Stimulated activated memory B cell treated with anti-CD40 and anti-IgM and Interleukin-4, amounts not matched to agents 10 μg/mL and 1 μg/mL and 100 μg/mL, for 72 hours (primary cell): ENCODE data around the gene MICALL2.

Experiments
- ATAC-seq: fragments of 150-1000 bp; cut with Tn5 transposase; 2 replicates; pipeline ENCODE4 v1.10.0; 2021
- H3K27ac Mint-ChIP-seq: one replicate; pipeline ENCODE4 v1.8.0; 2022; ENCODE audit warnings: mild to moderate bottlenecking, mixed read lengths
- H3K27me3 Mint-ChIP-seq: one replicate; pipeline ENCODE4 v1.8.0; 2022; ENCODE audit warnings: mixed read lengths
- H3K36me3 Mint-ChIP-seq: one replicate; pipeline ENCODE4 v1.8.0; 2022; ENCODE audit warnings: mixed read lengths
- H3K4me1 Mint-ChIP-seq: one replicate; pipeline ENCODE4 v1.8.0; 2022; ENCODE audit warnings: mixed read lengths
- H3K4me3 Mint-ChIP-seq: one replicate; pipeline ENCODE4 v1.8.0; 2022; ENCODE audit warnings: mild to moderate bottlenecking, moderate library complexity, mixed read lengths
- H3K9me3 Mint-ChIP-seq: one replicate; pipeline ENCODE4 v1.8.0; 2022; ENCODE audit warnings: mixed read lengths

MICALL2 gene

GRCh38 chr7:1496531-1497292 lies 37.4 kb upstream of the MICALL2 start:
- Mint-ChIP-seq H3K36me3 (peaks cover 46% of the 10 kb centered on the region), H3K9me3 (no peaks in the 10 kb centered on the region), H3K27ac (no peak overlapping the region), H3K4me3 (no peak overlapping the region), H3K27me3 (no peaks in the 10 kb centered on the region), H3K4me1 (peaks cover 12% of the 10 kb centered on the region)
- no peak for ATAC-seq

GRCh38 chr7:1495564-1496242 lies 36.4 kb upstream of the MICALL2 start:
- peaks cover 5% of the 10 kb centered on the region for H3K4me1 Mint-ChIP-seq
- no peaks in the 10 kb centered on the region for H3K27me3 Mint-ChIP-seq
- no peak overlapping the region for H3K27ac Mint-ChIP-seq
- no peak for ATAC-seq
- H3K9me3 Mint-ChIP-seq, result no peaks in the 10 kb centered on the region
- no peak overlapping the region for H3K4me3 Mint-ChIP-seq
- H3K36me3 Mint-ChIP-seq, result peaks cover 49% of the 10 kb centered on the region

DNA sequence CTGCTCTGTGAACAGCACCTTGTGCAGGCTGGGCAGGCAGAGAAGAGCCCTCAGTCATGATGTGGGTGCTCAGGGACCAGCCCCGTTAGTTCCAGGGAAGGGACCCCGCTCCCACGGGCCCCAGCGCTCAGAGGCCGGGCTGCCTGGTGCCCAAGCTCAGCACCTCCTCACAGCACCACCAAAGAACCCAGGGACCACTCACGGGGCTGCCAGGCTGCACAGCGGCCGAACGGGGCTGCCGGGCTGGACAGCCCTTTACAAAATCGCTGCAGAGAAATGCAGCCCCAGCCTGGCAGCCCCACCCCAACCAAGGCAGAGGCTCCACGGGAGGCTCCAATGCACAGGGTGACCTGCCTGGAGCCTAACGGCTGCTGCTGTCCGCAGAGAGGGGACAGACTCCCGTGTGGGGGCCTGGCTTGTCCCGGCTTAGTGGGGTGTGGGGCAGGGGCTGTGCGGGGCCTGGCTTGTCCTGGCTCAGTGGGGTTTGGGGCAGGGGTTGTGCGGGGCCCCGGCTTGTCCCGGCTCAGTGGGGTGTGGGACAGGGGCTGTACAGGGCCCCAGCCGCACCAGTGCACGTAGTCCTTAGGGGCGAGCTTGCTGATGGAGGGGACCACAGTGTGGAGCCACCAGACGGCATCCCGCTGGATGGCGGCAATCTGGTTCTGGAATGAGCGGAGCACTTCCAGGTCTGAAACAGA lies 35.7 kb upstream of the MICALL2 start:
- ATAC-seq, result no peak
- Mint-ChIP-seq H3K9me3 (no peaks in the 10 kb centered on the region), H3K27ac (no peak overlapping the region), H3K4me1 (no peaks in the 10 kb centered on the region), H3K27me3 (no peaks in the 10 kb centered on the region), H3K36me3 (peaks cover 49% of the 10 kb centered on the region), H3K4me3 (no peak overlapping the region)

- H3K9me3 Mint-ChIP-seq, result no peaks in the 10 kb centered on the region
- no peaks in the 10 kb centered on the region for H3K27me3 Mint-ChIP-seq
- ATAC-seq, result no peak
- H3K4me3 Mint-ChIP-seq, result no peak overlapping the region
- no peak overlapping the region for H3K27ac Mint-ChIP-seq
- peaks cover 49% of the 10 kb centered on the region for H3K36me3 Mint-ChIP-seq
- no peaks in the 10 kb centered on the region for H3K4me1 Mint-ChIP-seq
These were observed 35.2 kb upstream of the MICALL2 start for GRCh38 chr7:1494447-1494846.

GRCh38 chr7:1493571-1493970 lies 34.3 kb upstream of the MICALL2 start:
- Mint-ChIP-seq H3K9me3 (no peaks in the 10 kb centered on the region), H3K27me3 (no peaks in the 10 kb centered on the region), H3K27ac (no peak overlapping the region), H3K36me3 (peaks cover 58% of the 10 kb centered on the region), H3K4me1 (no peaks in the 10 kb centered on the region), H3K4me3 (no peak overlapping the region)
- no peak for ATAC-seq

GRCh38 chr7:1493129-1493528 lies 33.9 kb upstream of the MICALL2 start:
- peak; percentile 9 for ATAC-seq
- Mint-ChIP-seq H3K9me3 (no peaks in the 10 kb centered on the region), H3K36me3 (peaks cover 61% of the 10 kb centered on the region)

GRCh38 chr7:1492640-1493039 lies 33.4 kb upstream of the MICALL2 start:
- H3K27ac Mint-ChIP-seq, result no peak overlapping the region
- no peaks in the 10 kb centered on the region for H3K4me1 Mint-ChIP-seq
- ATAC-seq, result peak; percentile 39
- no peak overlapping the region for H3K4me3 Mint-ChIP-seq
- no peaks in the 10 kb centered on the region for H3K27me3 Mint-ChIP-seq
- peaks cover 61% of the 10 kb centered on the region for H3K36me3 Mint-ChIP-seq
- no peaks in the 10 kb centered on the region for H3K9me3 Mint-ChIP-seq

More at GRCh38 chr7:1493129-1493528, 33.9 kb upstream of the MICALL2 start:
- H3K27me3 Mint-ChIP-seq, result no peaks in the 10 kb centered on the region
- H3K4me3 Mint-ChIP-seq, result no peak overlapping the region
- no peak overlapping the region for H3K27ac Mint-ChIP-seq
- no peaks in the 10 kb centered on the region for H3K4me1 Mint-ChIP-seq

DNA sequence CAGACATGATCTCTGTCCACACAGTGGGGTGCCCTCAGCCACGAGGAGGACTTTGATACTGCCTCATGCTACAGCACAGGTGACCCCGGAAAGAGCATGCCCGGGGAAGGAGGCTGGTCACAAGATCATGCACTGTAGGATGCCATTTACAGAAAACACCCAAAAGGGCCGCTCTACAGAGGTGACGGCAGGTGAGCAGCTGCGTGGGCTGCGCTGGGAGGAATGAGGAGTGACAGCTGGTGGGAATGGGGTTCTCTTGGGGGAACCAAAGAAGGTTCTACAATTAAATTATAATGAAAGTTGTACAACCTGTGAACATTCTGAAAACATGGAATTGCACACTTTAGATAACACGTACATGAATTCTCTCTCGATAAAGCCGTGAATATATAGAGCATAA lies 33.0 kb upstream of the MICALL2 start:
- no peaks in the 10 kb centered on the region for H3K27me3 Mint-ChIP-seq
- peaks cover 58% of the 10 kb centered on the region for H3K36me3 Mint-ChIP-seq

DNA sequence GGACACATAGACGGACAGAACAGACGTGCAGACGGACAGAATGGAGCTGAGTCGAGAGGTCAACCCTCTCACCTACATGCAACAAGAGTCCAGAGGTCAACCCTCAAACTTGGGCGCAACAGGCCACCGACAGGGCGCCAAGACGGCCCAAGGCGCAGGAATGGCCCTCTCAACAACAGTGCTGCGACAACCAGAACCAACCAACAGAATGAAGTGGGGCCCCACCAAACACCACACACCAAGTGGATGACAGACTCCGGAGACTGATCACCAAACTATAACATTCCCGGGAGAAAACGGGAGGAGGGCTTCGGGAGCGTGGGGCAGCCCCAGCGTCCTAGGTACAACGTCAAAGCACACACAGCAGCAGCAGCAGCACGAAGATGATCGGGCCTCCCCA lies 31.6 kb upstream of the MICALL2 start:
- H3K9me3 Mint-ChIP-seq, result no peaks in the 10 kb centered on the region
- H3K27me3 Mint-ChIP-seq, result no peaks in the 10 kb centered on the region
- H3K36me3 Mint-ChIP-seq, result peaks cover 62% of the 10 kb centered on the region
- no peak for ATAC-seq
- no peak overlapping the region for H3K27ac Mint-ChIP-seq
- no peak overlapping the region for H3K4me3 Mint-ChIP-seq
- H3K4me1 Mint-ChIP-seq, result no peaks in the 10 kb centered on the region

More for the DNA sequence above, 33.0 kb upstream of the MICALL2 start:
- Mint-ChIP-seq H3K4me1 (no peaks in the 10 kb centered on the region), H3K27ac (no peak overlapping the region), H3K9me3 (no peaks in the 10 kb centered on the region), H3K4me3 (no peak overlapping the region)
- no peak for ATAC-seq

- Mint-ChIP-seq H3K4me1 (no peaks in the 10 kb centered on the region), H3K27ac (peak overlapping the region; percentile 40), H3K27me3 (no peaks in the 10 kb centered on the region), H3K9me3 (no peaks in the 10 kb centered on the region), H3K4me3 (no peak overlapping the region), H3K36me3 (peaks cover 73% of the 10 kb centered on the region)
- no peak for ATAC-seq
These were observed 30.1 kb upstream of the MICALL2 start for GRCh38 chr7:1489336-1489735.

GRCh38 chr7:1488016-1488415 lies 28.7 kb upstream of the MICALL2 start:
- Mint-ChIP-seq H3K9me3 (no peaks in the 10 kb centered on the region), H3K4me1 (no peaks in the 10 kb centered on the region)

DNA sequence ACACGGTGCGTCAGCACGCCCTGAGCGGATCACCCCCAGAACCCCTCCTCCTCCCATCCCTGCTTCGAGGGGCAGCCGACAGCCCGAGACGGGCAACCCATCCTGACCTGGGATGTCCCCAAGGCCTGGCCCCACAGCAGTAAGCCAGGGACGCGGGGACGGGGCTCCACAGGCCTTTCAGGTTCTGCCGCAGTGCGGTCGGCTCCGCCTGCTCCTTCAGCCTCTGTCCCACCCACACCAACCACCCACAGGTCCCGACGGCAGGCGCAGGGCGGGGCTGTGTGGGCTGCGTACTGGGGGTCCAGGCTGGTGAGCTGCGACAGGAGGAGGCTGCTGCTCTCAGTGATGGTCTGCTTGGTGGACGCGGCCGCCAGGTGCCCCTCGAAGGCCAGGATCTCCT lies 28.2 kb upstream of the MICALL2 start:
- ATAC-seq, result no peak
- H3K4me3 Mint-ChIP-seq, result no peak overlapping the region
- H3K27me3 Mint-ChIP-seq, result no peaks in the 10 kb centered on the region
- no peaks in the 10 kb centered on the region for H3K4me1 Mint-ChIP-seq
- H3K9me3 Mint-ChIP-seq, result no peaks in the 10 kb centered on the region
- peaks cover 84% of the 10 kb centered on the region for H3K36me3 Mint-ChIP-seq
- H3K27ac Mint-ChIP-seq, result no peak overlapping the region

More at GRCh38 chr7:1488016-1488415, 28.7 kb upstream of the MICALL2 start:
- peak overlapping the region; percentile 40 for H3K27ac Mint-ChIP-seq
- peaks cover 85% of the 10 kb centered on the region for H3K36me3 Mint-ChIP-seq
- no peak for ATAC-seq
- H3K4me3 Mint-ChIP-seq, result no peak overlapping the region
- no peaks in the 10 kb centered on the region for H3K27me3 Mint-ChIP-seq

DNA sequence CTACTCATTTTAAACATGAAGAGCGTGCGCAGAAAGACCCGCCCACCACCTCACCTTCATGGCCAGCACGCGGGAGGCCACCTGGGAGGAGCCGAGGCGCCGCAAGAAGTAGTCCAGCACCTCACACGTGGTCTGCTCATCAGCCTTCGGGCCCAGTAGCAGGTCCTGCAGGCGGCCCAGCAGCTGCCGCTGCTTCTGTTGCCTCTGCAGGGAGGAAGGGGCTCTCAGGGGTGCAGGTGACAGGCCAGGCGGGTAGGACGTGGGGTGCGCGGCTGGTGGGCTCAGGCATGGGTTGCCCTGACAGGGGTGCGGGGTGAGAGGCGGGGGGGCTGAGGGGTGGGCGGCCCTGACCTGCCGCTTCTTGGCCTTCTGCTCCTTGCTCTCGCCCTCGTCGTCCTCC lies 27.3 kb upstream of the MICALL2 start:
- Mint-ChIP-seq H3K27me3 (no peaks in the 10 kb centered on the region), H3K36me3 (peaks cover 83% of the 10 kb centered on the region), H3K27ac (no peak overlapping the region), H3K4me3 (no peak overlapping the region), H3K9me3 (no peaks in the 10 kb centered on the region), H3K4me1 (no peaks in the 10 kb centered on the region)
- no peak for ATAC-seq

GRCh38 chr7:1485156-1485555 lies 25.9 kb upstream of the MICALL2 start:
- no peaks in the 10 kb centered on the region for H3K27me3 Mint-ChIP-seq
- H3K4me3 Mint-ChIP-seq, result no peak overlapping the region
- no peak for ATAC-seq
- no peak overlapping the region for H3K27ac Mint-ChIP-seq
- peaks cover 69% of the 10 kb centered on the region for H3K36me3 Mint-ChIP-seq
- H3K9me3 Mint-ChIP-seq, result no peaks in the 10 kb centered on the region
- no peaks in the 10 kb centered on the region for H3K4me1 Mint-ChIP-seq

DNA sequence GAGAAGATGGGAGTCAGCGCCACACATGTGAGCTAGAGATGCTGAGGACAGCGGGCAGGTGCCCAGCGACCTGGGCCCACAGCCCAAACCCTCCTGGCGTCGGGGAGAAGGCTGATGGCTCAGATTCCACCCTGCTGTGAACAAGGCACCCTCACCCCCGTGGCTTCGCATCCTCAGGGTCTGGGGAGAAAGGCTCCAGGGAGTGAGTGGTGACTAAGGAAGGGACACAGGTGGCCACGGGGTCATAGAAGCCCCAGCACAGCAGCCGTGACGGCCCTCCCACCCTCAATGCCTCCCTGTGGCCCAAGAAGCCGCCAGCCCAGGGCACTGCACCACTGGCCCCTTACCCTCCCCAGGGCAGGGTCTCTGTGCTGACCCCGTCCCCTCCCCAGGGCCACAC lies 25.3 kb upstream of the MICALL2 start:
- H3K27ac Mint-ChIP-seq, result no peak overlapping the region
- H3K36me3 Mint-ChIP-seq, result peaks cover 64% of the 10 kb centered on the region
- H3K4me3 Mint-ChIP-seq, result no peak overlapping the region
- no peaks in the 10 kb centered on the region for H3K9me3 Mint-ChIP-seq
- no peak for ATAC-seq
- no peaks in the 10 kb centered on the region for H3K4me1 Mint-ChIP-seq
- H3K27me3 Mint-ChIP-seq, result no peaks in the 10 kb centered on the region
